ENCODE data around the gene CABP1. TPM values are rescaled to one million over a fixed set of nuclear protein-coding genes. Genes with fewer than 3 reads are reported as not detected.

The CABP1 gene
- total RNA-seq, 1 experiment from 2014 or later: 3.0 TPM

- Mint-ChIP-seq H3K27me3 (ENCODE audit: low read depth) (no peaks in the 10 kb centered on the region), H3K9me3 (no peaks in the 10 kb centered on the region), H3K4me3 (no peak overlapping the region), H3K4me1 (no peaks in the 10 kb centered on the region), H3K27ac (peak overlapping the region in 1 of 3 experiments; percentile 5; a peak in 1 of 7 replicates), H3K36me3 (ENCODE audit: insufficient read depth in 1 of 3, low read depth in 3 of 3) (peaks cover 25 to 52% (median 45%) of the 10 kb centered on the region in 3 experiments; a peak in 6 of 7 replicates)
- no peak overlapping the region for H4K5ac ChIP-seq (ENCODE audit: insufficient read length, low read depth, low read length)
- H3K23me2 ChIP-seq (ENCODE audit: insufficient read length, low read depth, low read length, poor library complexity, severe bottlenecking): no peaks in the 10 kb centered on the region
- no peak overlapping the region for H2BK20ac ChIP-seq (ENCODE audit: low read depth, low read length, poor library complexity, severe bottlenecking)
- no peaks in the 10 kb centered on the region for H3K27me3 ChIP-seq (ENCODE audit: insufficient read depth, low read length)
- H3K9ac ChIP-seq (ENCODE audit: extremely low read depth, insufficient read length, low read length): no peak overlapping the region
- no peak overlapping the region for H3K18ac ChIP-seq (ENCODE audit: insufficient read length, low read depth, low read length)
- no peak overlapping the region for H2BK12ac ChIP-seq (ENCODE audit: insufficient read length, low read depth, low read length)
- H3K4ac ChIP-seq (ENCODE audit: low read depth, low read length): no peak overlapping the region
- H4K20me1 ChIP-seq (ENCODE audit: control insufficient read depth, insufficient read depth, insufficient read length): no peaks in the 10 kb centered on the region
- no peak overlapping the region for H4K8ac ChIP-seq (replicated peaks; ENCODE audit: insufficient read length, low read depth, low read length)
- H2BK120ac ChIP-seq (ENCODE audit: low read depth, low read length, poor library complexity, severe bottlenecking): no peak overlapping the region
- H2BK5ac ChIP-seq (ENCODE audit: insufficient read length, low read length): no peak overlapping the region
- H3K56ac ChIP-seq (ENCODE audit: insufficient read length, low read depth, low read length): no peak overlapping the region
- H3K9me3 ChIP-seq (ENCODE audit: control insufficient read depth, low read depth, low read length): no peaks in the 10 kb centered on the region
- no peak overlapping the region for H3K4me2 ChIP-seq (ENCODE audit: insufficient read depth, insufficient read length, low read length)
- no CpG with 5 or more reads among the region's 1 CpG for WGBS (ENCODE audit: extremely low coverage, insufficient read length, low lambda C conversion rate)
- DNase-seq: no peak
- H3K4me1 ChIP-seq (ENCODE audit: insufficient read depth, low read length): no peaks in the 10 kb centered on the region
- H3K23ac ChIP-seq (ENCODE audit: insufficient read length, low read depth, low read length): no peak overlapping the region
- no peaks in the 10 kb centered on the region for H3K79me1 ChIP-seq (ENCODE audit: insufficient read depth, low read depth, low read length, poor library complexity, severe bottlenecking)
- no peak overlapping the region for H3T11ph ChIP-seq (ENCODE audit: low read length)
- no peak overlapping the region for H2BK15ac ChIP-seq (ENCODE audit: low read depth, low read length)
- TF ChIP-seq CTCF (conservative IDR thresholded peaks at IDR 0.05): no peak
- H3K14ac ChIP-seq (ENCODE audit: insufficient read depth, low read length): no peak overlapping the region
- H4K91ac ChIP-seq (ENCODE audit: insufficient read length, low read depth, low read length): no peak overlapping the region
- H3K27ac ChIP-seq (ENCODE audit: insufficient read length, low read depth, low read length): no peak overlapping the region
- no peak overlapping the region for H2AK5ac ChIP-seq (ENCODE audit: insufficient read length, low read length)
- no peak overlapping the region for H2AFZ ChIP-seq (ENCODE audit: low read length)
- no peaks in the 10 kb centered on the region for H3K79me2 ChIP-seq (ENCODE audit: insufficient read depth, low read length)
Observed at GRCh38 chr12:120702637-120703036, 62.2 kb downstream of the CABP1 start.
